Glutamatergic neuron (in vitro differentiated cells): ENCODE measurements around the gene COG7. TPM values are rescaled to one million over a fixed set of nuclear protein-coding genes. Genes with fewer than 3 reads are reported as not detected.
A peak's percentile ranks its signal among the peaks of the same experiment; 100 is the strongest.

Experiments
- DNase-seq: peaks from one replicate; pipeline ENCODE4 v3.0.0; 2022
- H3K27ac Mint-ChIP-seq: one replicate; pipeline ENCODE4 v1.8.0; 2020; ENCODE audit warnings: mild to moderate bottlenecking, mixed read lengths, inconsistent platforms; ENCODE audit not compliant: unreplicated experiment
- H3K27me3 Mint-ChIP-seq: one replicate; pipeline ENCODE4 v1.8.0; 2020; ENCODE audit warnings: mild to moderate bottlenecking, moderate library complexity, mixed read lengths, inconsistent platforms; ENCODE audit not compliant: unreplicated experiment
- H3K36me3 Mint-ChIP-seq: one replicate; pipeline ENCODE4 v1.8.0; 2020; ENCODE audit warnings: mild to moderate bottlenecking, mixed read lengths, inconsistent platforms; ENCODE audit not compliant: unreplicated experiment
- H3K4me1 Mint-ChIP-seq: one replicate; pipeline ENCODE4 v1.8.0; 2020; ENCODE audit warnings: mild to moderate bottlenecking, low read depth, mixed read lengths, inconsistent platforms; ENCODE audit not compliant: unreplicated experiment
- H3K4me3 Mint-ChIP-seq: one replicate; pipeline ENCODE4 v1.8.0; 2020; ENCODE audit warnings: mild to moderate bottlenecking, mixed read lengths, inconsistent platforms; ENCODE audit not compliant: unreplicated experiment
- H3K9me3 Mint-ChIP-seq: one replicate; pipeline ENCODE4 v1.8.0; 2020; ENCODE audit warnings: mild to moderate bottlenecking, moderate library complexity, mixed read lengths, inconsistent platforms; ENCODE audit not compliant: unreplicated experiment
- CTCF ChIP-seq: fragments of 200-600 bp; sonication (generic); IDR thresholded peaks from one replicate; pipeline ENCODE4 v1.5.0; 2021; ENCODE audit not compliant: partially characterized antibody, unreplicated experiment
- total RNA-seq: library from RNA; stranded (reverse); fragmentation: NEBNext Ultra II Directional; extraction: Animal tissue kit (Norgen Biotek cat#: 25700); gene quantifications from one replicate; pipeline ENCODE4 v1.2.1, GENCODE V29; 2021; ENCODE audit not compliant: unreplicated experiment

Gene COG7
- total RNA-seq, 1 donor from 2014 or later = 12.7 TPM

GRCh38 chr16:23408242-23408822 lies 44.7 kb downstream of the COG7 start:
- Mint-ChIP-seq H3K27ac (peak overlapping the region; percentile 97), H3K9me3 (peaks cover 13% of the 10 kb centered on the region), H3K36me3 (no peaks in the 10 kb centered on the region), H3K4me3 (no peak overlapping the region), H3K4me1 (peaks cover 34% of the 10 kb centered on the region), H3K27me3 (peaks cover 5% of the 10 kb centered on the region)
- peak; percentile 62 for DNase-seq
- no peak for TF ChIP-seq CTCF

- peaks cover 41% of the 10 kb centered on the region for H3K4me1 Mint-ChIP-seq
- DNase-seq = no peak
- H3K36me3 Mint-ChIP-seq = no peaks in the 10 kb centered on the region
- H3K27ac Mint-ChIP-seq = peak overlapping the region; percentile 94
- peaks cover 13% of the 10 kb centered on the region for H3K9me3 Mint-ChIP-seq
- H3K4me3 Mint-ChIP-seq = no peak overlapping the region
- no peak for TF ChIP-seq CTCF
- peaks cover 5% of the 10 kb centered on the region for H3K27me3 Mint-ChIP-seq
These were observed 45.4 kb downstream of the COG7 start for GRCh38 chr16:23407436-23408127.

GRCh38 chr16:23406546-23407240 lies 46.3 kb downstream of the COG7 start:
- peaks cover 43% of the 10 kb centered on the region for H3K4me1 Mint-ChIP-seq
- no peak for DNase-seq
- peaks cover 13% of the 10 kb centered on the region for H3K9me3 Mint-ChIP-seq
- no peak for TF ChIP-seq CTCF
- no peak overlapping the region for H3K4me3 Mint-ChIP-seq
- peak overlapping the region; percentile 94 for H3K27ac Mint-ChIP-seq
- H3K36me3 Mint-ChIP-seq = no peaks in the 10 kb centered on the region
- peaks cover 5% of the 10 kb centered on the region for H3K27me3 Mint-ChIP-seq

- no peak for TF ChIP-seq CTCF
- peaks cover 12% of the 10 kb centered on the region for H3K9me3 Mint-ChIP-seq
- no peak for DNase-seq
- peak overlapping the region; percentile 55 for H3K27ac Mint-ChIP-seq
- peaks cover 48% of the 10 kb centered on the region for H3K4me1 Mint-ChIP-seq
- peaks cover 5% of the 10 kb centered on the region for H3K27me3 Mint-ChIP-seq
- no peaks in the 10 kb centered on the region for H3K36me3 Mint-ChIP-seq
- H3K4me3 Mint-ChIP-seq = no peak overlapping the region
These were observed 47.0 kb downstream of the COG7 start for GRCh38 chr16:23406024-23406423.

GRCh38 chr16:23403547-23403946 lies 49.4 kb downstream of the COG7 start:
- peaks cover 2% of the 10 kb centered on the region for H3K27me3 Mint-ChIP-seq
- peak overlapping the region; percentile 12 for H3K4me3 Mint-ChIP-seq
- peaks cover 48% of the 10 kb centered on the region for H3K4me1 Mint-ChIP-seq
- H3K36me3 Mint-ChIP-seq = no peaks in the 10 kb centered on the region
- H3K27ac Mint-ChIP-seq = peak overlapping the region; percentile 13
- TF ChIP-seq CTCF = no peak
- peaks cover 3% of the 10 kb centered on the region for H3K9me3 Mint-ChIP-seq
- no peak for DNase-seq
